Esophagus squamous epithelium (tissue), 5 donors: Measurements from ENCODE around the gene FADS3. TPM values are rescaled to one million over a fixed set of nuclear protein-coding genes. Genes with fewer than 3 reads are reported as not detected.

Experiments used
- DNase-seq: peaks from one replicate; lab custom pipeline; 2025; lab: John Stamatoyannopoulos, UW
- H3K27ac ChIP-seq, 4 donors: fragments of 200-600 bp; sonication (generic); one replicate each; pipeline ENCODE4 v1.5.1; 2016 to 2019; ENCODE audit warnings: mild to moderate bottlenecking in 1 of 4
- H3K27me3 ChIP-seq, 4 donors: fragments of 200-600 bp; sonication (generic); 1 replicate in 3 of 4; 2 replicates in 1 of 4; pipeline versions ENCODE4 v1.5.1 to v1.6.0; 2017 to 2021; ENCODE audit warnings: antibody characterized with exemption in 1 of 4
- H3K36me3 ChIP-seq, 3 donors: fragments of 200-600 bp; sonication (generic); one replicate each; pipeline ENCODE4 v1.5.1; 2016 to 2019
- H3K4me1 ChIP-seq, 3 donors: fragments of 200-600 bp; sonication (generic); one replicate each; pipeline ENCODE4 v1.5.1; 2017 to 2019
- H3K4me3 ChIP-seq, 4 donors: fragments of 200-600 bp; sonication (generic); 1 replicate in 3 of 4; 2 replicates in 1 of 4; pipeline ENCODE4 v1.5.1; 2016 to 2019; ENCODE audit warnings: mild to moderate bottlenecking in 2 of 4, moderate library complexity in 1 of 4
- H3K9me3 ChIP-seq, 3 donors: fragments of 200-600 bp; sonication (generic); one replicate each; pipeline ENCODE4 v1.5.1; 2016 to 2019
- POLR2A ChIP-seq, 4 donors: fragments of 450-650 bp; IDR thresholded peaks; one replicate each; pipeline ENCODE4 v1.6.1; 2017; ENCODE audit warnings: antibody characterized with exemption in 4 of 4, mild to moderate bottlenecking in 4 of 4, moderate library complexity in 3 of 4
- WGBS, 2 donors: methylation state at CpG; one replicate each; pipeline ENCODE4 v1.1.5; 2018; 5-methylcytosine and 5-hydroxymethylcytosine counted together
- intact Hi-C: fragments of 100-400 bp; cut with DNase I; formaldehyde crosslinking; loops from one replicate; pipeline ENCODE4 v1.15.0; 2022
- total RNA-seq, 4 donors: library from RNA; depleted of rRNA; stranded (reverse); fragments of >200 nt; gene quantifications; one replicate each; pipeline ENCODE4 v1.1.0, GENCODE V29; 2016
- TF ChIP-seq, protein P1 (sequence below), 6 experiments: fragments of 450-650 bp in 4 of 6; fragments of 200-600 bp in 2 of 6; sonication (generic) in 2 of 6; IDR thresholded peaks; one replicate each; pipeline ENCODE4 v1.5.1; 2016 to 2019; ENCODE audit warnings: antibody characterized with exemption in 6 of 6, mild to moderate bottlenecking in 4 of 6, moderate library complexity in 4 of 6
- donor health status: DM: yes; HTN: yes; CAD: no.

Gene FADS3
- total RNA-seq, 4 donors from 2014 or later = 6.1 to 16.0 (median 7.1) TPM

DNA sequence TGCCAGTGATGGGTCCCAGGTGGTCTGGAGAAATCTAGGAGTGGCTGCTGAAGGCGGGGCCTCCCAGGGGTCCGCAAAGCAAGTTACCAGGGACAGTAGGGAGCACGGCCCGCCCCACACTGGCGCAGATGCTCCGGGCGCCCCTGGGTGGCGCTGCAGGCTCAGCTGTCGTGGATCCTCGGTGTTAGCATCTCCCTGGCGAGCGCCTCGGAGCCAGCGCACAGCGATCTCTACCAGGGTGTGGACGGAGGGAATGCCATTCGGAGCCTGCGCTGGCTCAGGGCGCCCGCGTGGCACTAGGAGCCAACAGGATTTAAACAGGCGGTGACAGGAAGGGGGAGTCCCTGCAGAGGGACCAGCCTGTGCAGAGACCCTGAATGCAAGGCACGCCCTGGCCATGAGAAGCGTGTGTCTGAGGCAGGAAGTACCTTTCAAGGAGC is 20.2 kb downstream of the FADS3 start:
- Histone ChIP-seq H3K4me3 (peak overlapping the region in 1 of 4 donors; percentile 44), H3K27ac (peak overlapping the region in 2 of 4 donors; percentile 9 to 29), H3K36me3 (no peaks in the 10 kb centered on the region), H3K4me1 (peaks cover 4 to 33% (median 11%) of the 10 kb centered on the region in 3 donors), H3K27me3 (peaks cover 0 to 37% (median 0%) of the 10 kb centered on the region in 4 donors), H3K9me3 (no peaks in the 10 kb centered on the region)
- DNase-seq = no peak
- intact Hi-C loops = no loop called here
- WGBS, 2 donors = 3 to 5% methylated on average over 4 to 9 of the region's 24 CpGs
- TF ChIP-seq, protein P1, sequence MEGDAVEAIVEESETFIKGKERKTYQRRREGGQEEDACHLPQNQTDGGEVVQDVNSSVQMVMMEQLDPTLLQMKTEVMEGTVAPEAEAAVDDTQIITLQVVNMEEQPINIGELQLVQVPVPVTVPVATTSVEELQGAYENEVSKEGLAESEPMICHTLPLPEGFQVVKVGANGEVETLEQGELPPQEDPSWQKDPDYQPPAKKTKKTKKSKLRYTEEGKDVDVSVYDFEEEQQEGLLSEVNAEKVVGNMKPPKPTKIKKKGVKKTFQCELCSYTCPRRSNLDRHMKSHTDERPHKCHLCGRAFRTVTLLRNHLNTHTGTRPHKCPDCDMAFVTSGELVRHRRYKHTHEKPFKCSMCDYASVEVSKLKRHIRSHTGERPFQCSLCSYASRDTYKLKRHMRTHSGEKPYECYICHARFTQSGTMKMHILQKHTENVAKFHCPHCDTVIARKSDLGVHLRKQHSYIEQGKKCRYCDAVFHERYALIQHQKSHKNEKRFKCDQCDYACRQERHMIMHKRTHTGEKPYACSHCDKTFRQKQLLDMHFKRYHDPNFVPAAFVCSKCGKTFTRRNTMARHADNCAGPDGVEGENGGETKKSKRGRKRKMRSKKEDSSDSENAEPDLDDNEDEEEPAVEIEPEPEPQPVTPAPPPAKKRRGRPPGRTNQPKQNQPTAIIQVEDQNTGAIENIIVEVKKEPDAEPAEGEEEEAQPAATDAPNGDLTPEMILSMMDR (IDR thresholded peaks at IDR 0.05) = peak; percentile 76 to 92 (median 84)
- TF ChIP-seq POLR2A (IDR thresholded peaks at IDR 0.05) = no peak

- Histone ChIP-seq H3K4me3 (no peak overlapping the region), H3K27ac (peak overlapping the region in 2 of 4 donors; percentile 9 to 29), H3K4me1 (peaks cover 4 to 33% (median 11%) of the 10 kb centered on the region in 3 donors), H3K9me3 (no peaks in the 10 kb centered on the region), H3K27me3 (peaks cover 0 to 37% (median 0%) of the 10 kb centered on the region in 4 donors), H3K36me3 (peaks cover 0 to 5% (median 0%) of the 10 kb centered on the region in 3 donors)
- WGBS, 2 donors = 36 to 59% methylated on average over 6 to 8 of the region's 10 CpGs
- intact Hi-C loops = no loop called here
- DNase-seq = no peak
- TF ChIP-seq POLR2A (IDR thresholded peaks at IDR 0.05) = no peak
- TF ChIP-seq, protein P1 (IDR thresholded peaks at IDR 0.05) = no peak
Measured at GRCh38 chr11:61870541-61871031, 20.8 kb downstream of the FADS3 start.

GRCh38 chr11:61869708-61870451 is 21.5 kb downstream of the FADS3 start:
- Histone ChIP-seq H3K36me3 (peaks cover 0 to 12% (median 0%) of the 10 kb centered on the region in 3 donors), H3K27me3 (peaks cover 0 to 37% (median 0%) of the 10 kb centered on the region in 4 donors), H3K4me1 (peaks cover 4 to 31% (median 11%) of the 10 kb centered on the region in 3 donors), H3K4me3 (no peak overlapping the region), H3K27ac (peak overlapping the region in 1 of 4 donors; percentile 33), H3K9me3 (no peaks in the 10 kb centered on the region)
- WGBS, 2 donors = 77 to 92% methylated on average over 2 to 9 of the region's 21 CpGs
- no peak for DNase-seq
- intact Hi-C loops = no loop called here
- TF ChIP-seq, protein P1 (IDR thresholded peaks at IDR 0.05) = no peak
- no peak for TF ChIP-seq POLR2A (IDR thresholded peaks at IDR 0.05)

GRCh38 chr11:61869429-61869707 is 22.0 kb downstream of the FADS3 start:
- Histone ChIP-seq H3K36me3 (peaks cover 0 to 17% (median 0%) of the 10 kb centered on the region in 3 donors), H3K4me1 (peaks cover 3 to 26% (median 9%) of the 10 kb centered on the region in 3 donors), H3K27ac (peak overlapping the region in 1 of 4 donors; percentile 33), H3K4me3 (no peak overlapping the region), H3K9me3 (no peaks in the 10 kb centered on the region), H3K27me3 (peaks cover 0 to 37% (median 0%) of the 10 kb centered on the region in 4 donors)
- no peak for DNase-seq
- TF ChIP-seq POLR2A (IDR thresholded peaks at IDR 0.05) = no peak
- TF ChIP-seq, protein P1 (IDR thresholded peaks at IDR 0.05) = no peak
- intact Hi-C loops = no loop called here
- WGBS, 2 donors = 40 to 76% methylated on average over 1 to 4 of the region's 4 CpGs
